Fibroblast of mammary gland (primary cell): ENCODE data around the gene TEAD1.

ENCODE experiments used
- DNase-seq: peaks from one replicate; pipeline ENCODE4 v3.0.0-alpha.2; 2010; ENCODE audit warnings: low read depth
- H3K4me3 ChIP-seq: 2 replicates; pipeline ENCODE4 v1.5.1; 2011; ENCODE audit warnings: low read depth, mild to moderate bottlenecking, low read length, moderate library complexity; ENCODE audit not compliant: control insufficient read depth
- TF ChIP-seq, protein P1 (sequence below): conservative IDR thresholded peaks from 2 replicates; pipeline ENCODE4 v1.5.1; 2011; ENCODE audit warnings: low read depth, low read length, inconsistent platforms; ENCODE audit not compliant: control insufficient read depth, insufficient read depth

TEAD1 gene

DNA sequence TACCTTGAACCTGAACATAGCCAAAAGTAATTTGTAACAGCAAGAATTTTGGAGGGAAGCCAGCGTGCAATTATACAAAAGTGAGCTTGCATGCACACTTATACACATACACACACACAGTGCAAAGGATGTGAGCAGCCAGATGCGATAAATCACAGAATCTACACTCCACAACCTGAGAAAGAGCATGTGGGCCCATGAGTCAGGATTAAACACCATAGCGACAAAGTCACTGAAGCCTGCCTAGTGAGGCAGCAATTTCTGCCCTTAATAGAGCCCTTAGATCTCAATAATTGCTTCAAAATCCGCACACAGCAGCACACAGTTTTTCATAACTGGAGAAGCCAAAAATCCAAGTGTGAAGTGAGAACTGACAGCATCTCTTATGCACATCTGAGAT, 42.6 kb upstream of the TEAD1 start:
- H3K4me3 ChIP-seq, result no peak overlapping the region
- TF ChIP-seq, protein P1, sequence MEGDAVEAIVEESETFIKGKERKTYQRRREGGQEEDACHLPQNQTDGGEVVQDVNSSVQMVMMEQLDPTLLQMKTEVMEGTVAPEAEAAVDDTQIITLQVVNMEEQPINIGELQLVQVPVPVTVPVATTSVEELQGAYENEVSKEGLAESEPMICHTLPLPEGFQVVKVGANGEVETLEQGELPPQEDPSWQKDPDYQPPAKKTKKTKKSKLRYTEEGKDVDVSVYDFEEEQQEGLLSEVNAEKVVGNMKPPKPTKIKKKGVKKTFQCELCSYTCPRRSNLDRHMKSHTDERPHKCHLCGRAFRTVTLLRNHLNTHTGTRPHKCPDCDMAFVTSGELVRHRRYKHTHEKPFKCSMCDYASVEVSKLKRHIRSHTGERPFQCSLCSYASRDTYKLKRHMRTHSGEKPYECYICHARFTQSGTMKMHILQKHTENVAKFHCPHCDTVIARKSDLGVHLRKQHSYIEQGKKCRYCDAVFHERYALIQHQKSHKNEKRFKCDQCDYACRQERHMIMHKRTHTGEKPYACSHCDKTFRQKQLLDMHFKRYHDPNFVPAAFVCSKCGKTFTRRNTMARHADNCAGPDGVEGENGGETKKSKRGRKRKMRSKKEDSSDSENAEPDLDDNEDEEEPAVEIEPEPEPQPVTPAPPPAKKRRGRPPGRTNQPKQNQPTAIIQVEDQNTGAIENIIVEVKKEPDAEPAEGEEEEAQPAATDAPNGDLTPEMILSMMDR, result no peak
- DNase-seq, result peak; percentile 7

DNA sequence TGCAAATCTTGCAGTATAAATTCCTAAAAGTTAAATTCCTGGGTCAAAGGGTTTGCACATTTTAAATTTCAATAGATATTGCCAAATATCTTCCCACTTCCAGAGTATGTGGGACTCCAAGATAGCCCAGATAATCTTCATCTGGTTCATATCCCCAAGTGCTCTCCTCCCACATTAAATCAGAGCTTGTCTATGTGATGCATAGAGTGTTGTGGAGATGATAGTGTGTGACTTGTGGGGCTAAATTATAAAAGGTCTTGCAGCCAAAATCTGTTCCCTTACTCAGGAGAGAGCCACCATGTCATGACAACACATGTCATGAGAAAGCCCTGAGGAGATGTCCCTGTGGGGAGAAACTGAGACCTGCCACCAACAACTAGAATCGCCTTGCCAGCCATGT, 39.9 kb upstream of the TEAD1 start:
- no peak overlapping the region for H3K4me3 ChIP-seq
- TF ChIP-seq, protein P1, result no peak
- no peak for DNase-seq

DNA sequence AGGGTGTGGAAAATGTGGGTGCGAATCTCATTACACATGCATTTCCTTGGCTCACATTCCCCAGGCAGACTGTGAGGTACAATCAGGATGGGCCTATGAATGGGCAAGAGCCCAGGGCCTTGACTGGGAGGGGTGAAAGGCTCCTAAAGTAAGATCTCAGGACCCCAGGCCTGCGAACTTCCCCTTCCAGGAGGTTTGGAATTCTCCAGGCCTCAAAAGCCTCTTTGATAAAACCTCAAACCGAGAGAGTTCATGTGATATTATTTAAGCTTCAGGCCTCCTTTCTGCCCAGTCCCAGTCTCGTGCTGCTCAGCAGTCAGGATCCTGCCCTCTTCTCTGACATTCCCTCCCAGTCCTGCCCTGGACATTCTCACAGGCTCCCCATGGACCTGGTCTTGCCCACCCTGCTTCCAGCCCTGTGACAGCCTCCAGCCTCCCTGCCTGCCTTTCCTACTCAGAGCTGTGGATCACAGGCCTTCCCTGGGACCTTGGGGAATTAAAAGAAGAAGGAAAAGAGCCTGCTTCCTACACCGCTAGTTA, 37.3 kb upstream of the TEAD1 start:
- no peak overlapping the region for H3K4me3 ChIP-seq
- TF ChIP-seq, protein P1, result no peak
- DNase-seq, result no peak

DNA sequence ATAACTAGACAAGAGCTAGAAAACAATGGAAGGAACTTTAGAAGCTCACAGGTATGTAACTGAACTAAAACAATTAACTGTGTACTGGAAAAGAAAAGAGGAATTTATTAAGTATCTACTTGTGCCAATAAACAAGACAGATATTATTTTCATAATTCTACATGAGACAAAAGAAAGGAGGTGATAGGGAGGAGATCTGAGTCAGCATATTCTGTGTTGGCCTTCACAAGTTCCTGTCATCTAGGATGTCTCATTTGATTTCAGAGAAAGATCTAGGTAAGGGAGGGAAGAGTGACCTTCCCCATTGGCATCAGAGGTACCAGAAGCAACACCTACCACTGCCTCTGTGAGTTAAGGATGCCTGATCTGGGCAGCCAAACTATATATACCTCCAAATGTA, 34.8 kb upstream of the TEAD1 start:
- TF ChIP-seq, protein P1, result no peak
- DNase-seq, result no peak
- H3K4me3 ChIP-seq, result no peak overlapping the region

DNA sequence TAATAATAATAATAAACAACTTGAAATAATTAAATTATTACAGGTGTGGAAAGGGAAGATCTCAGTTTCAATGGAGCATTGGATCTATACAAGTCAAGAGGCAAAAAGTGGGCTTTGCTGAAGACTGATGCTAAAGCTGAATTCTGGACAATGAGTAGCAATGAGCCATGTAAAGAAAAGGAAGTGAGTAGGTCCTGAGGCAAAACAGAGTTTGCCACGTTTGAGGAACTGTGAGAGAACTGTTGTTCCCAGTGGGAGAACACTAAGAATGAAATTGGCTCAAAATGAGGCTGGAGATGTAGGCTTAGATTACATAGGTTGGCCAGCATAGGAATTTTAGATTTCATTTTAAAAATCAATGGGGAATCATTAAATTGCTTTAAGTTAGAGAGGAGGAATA, 33.9 kb upstream of the TEAD1 start:
- no peak for DNase-seq
- TF ChIP-seq, protein P1, result no peak
- no peak overlapping the region for H3K4me3 ChIP-seq

DNA sequence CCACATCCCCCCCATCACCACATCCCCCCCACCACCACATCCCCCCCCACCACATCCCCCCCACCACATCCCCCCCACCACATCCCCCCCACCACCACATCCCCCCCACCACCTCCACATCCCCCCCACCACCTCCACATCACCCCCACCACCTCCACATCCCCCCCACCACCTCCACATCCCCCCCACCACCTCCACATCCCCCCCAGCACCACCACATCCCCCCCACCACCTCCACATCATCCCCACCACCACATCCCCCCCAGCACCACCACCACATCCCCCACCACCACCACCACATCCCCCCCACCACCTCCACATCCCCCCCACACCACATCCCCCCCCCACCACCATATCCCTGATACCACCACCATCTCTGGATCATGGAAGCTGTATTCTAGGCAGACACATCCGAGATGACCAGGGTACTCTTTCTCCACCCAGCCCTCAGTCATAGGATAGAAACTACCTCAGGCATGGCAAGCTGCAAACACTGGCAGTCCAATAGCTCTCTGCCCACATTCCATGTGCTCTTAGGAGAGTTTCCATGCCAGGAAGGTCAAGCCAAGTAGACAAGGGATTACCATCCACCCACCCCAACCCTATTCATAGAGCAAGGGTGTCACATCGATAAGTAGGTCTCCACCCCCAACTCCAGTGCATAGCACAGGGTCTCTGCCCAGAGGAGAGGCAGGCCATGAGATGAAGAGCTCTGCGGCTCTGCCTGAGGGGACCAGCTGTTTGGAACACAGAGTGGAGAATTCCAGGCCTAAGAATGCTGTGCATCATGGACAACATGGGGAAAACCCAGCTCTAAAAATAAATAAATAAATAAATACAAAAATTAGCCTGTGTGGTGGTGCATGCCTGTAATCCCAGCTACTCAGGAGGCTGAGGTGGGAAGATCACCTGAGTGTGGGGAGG, 33.0 kb upstream of the TEAD1 start:
- no peak for DNase-seq
- TF ChIP-seq, protein P1, result no peak
- no peak overlapping the region for H3K4me3 ChIP-seq
